ENCODE measurements around the gene KIAA0825. TPM values are rescaled to one million over a fixed set of nuclear protein-coding genes. Genes with fewer than 3 reads are reported as not detected.

Gene KIAA0825
- total RNA-seq, 1 experiment from 2014 or later, result 1.9 TPM

DNA sequence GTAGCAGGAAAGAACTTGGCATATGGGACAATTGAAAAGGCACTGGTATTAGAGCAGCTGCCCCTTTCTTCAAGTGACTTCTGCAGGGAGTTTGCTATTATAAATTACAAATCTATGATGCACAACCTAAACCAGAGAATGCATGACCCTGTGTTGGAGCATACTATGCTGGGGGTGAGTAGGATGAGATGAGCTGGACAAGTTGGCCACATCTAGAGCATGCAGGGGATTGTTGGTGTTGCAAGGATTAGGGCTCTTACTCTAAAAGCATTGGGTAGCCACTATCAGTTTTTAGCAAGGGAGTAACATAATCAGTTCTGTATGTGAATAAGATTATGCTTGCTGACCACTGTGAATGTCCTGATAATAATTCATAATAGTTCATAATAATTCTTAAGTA, 186.7 kb downstream of the KIAA0825 start:
- H3K79me2 ChIP-seq (ENCODE audit: low read depth), result no peaks in the 10 kb centered on the region
- BruUV-seq (replicated peaks), result no TSS peak
- ChIA-PET CTCF (no interaction called here), POLR2A (ENCODE audit: unreplicated experiment) (no interaction called here)
- H4K20me1 ChIP-seq (ENCODE audit: insufficient read depth), result no peaks in the 10 kb centered on the region
- H3K9me3 ChIP-seq (ENCODE audit: insufficient read depth, low read depth), result 0 out of 2 replicates have a peak, but pooled peaks cover 4% of the 10 kb centered on the region
- no peak overlapping the region for H3K4me3 ChIP-seq
- H3K27me3 ChIP-seq (ENCODE audit: insufficient read depth, low read depth), result no peaks in the 10 kb centered on the region
- no peak overlapping the region for H2AFZ ChIP-seq
- no peaks in the 10 kb centered on the region for H3K36me3 ChIP-seq (ENCODE audit: low read depth)
- H3K9me2 ChIP-seq (ENCODE audit: insufficient read depth), result no peaks in the 10 kb centered on the region
- no peak for TF ChIP-seq EZH2 (IDR thresholded peaks at IDR 0.05; ENCODE audit: low read depth)
- TF ChIP-seq, protein P1, sequence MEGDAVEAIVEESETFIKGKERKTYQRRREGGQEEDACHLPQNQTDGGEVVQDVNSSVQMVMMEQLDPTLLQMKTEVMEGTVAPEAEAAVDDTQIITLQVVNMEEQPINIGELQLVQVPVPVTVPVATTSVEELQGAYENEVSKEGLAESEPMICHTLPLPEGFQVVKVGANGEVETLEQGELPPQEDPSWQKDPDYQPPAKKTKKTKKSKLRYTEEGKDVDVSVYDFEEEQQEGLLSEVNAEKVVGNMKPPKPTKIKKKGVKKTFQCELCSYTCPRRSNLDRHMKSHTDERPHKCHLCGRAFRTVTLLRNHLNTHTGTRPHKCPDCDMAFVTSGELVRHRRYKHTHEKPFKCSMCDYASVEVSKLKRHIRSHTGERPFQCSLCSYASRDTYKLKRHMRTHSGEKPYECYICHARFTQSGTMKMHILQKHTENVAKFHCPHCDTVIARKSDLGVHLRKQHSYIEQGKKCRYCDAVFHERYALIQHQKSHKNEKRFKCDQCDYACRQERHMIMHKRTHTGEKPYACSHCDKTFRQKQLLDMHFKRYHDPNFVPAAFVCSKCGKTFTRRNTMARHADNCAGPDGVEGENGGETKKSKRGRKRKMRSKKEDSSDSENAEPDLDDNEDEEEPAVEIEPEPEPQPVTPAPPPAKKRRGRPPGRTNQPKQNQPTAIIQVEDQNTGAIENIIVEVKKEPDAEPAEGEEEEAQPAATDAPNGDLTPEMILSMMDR (conservative IDR thresholded peaks at IDR 0.05), result no peak
- peaks cover 27% of the 10 kb centered on the region for H3K4me1 ChIP-seq (replicated peaks; ENCODE audit: insufficient read depth)
- no peak overlapping the region for H3K4me2 ChIP-seq
- intact Hi-C loops (cut with micrococcal nuclease; ENCODE audit: unreplicated experiment), result no loop called here
- H3K27ac ChIP-seq, result no peak overlapping the region
- DNase-seq, result no peak
- peaks cover 21% of the 10 kb centered on the region for H3F3A ChIP-seq (ENCODE audit: insufficient read depth, low read depth)

DNA sequence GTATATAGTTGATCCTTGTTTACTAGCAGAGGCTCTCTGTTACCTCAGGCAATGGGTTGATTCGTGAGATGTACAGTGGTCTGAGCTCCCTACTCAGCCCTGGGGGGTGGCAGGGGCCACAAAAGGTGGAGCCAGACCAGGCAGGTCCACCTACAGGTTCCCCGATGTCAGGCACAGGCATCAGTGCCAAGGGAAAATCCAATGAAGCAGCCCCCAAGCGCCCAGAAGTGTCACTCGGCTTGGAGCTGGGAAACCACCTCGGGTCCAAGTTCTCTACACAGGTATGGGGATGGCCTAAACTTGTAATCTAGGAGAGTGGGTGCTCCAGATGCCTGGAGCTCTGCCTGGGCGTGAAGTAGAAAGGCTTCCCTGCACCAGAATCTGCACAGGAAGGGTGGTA, 188.8 kb downstream of the KIAA0825 start:
- Histone ChIP-seq H3K27ac (no peak overlapping the region), H4K20me1 (ENCODE audit: insufficient read depth) (no peaks in the 10 kb centered on the region), H3F3A (ENCODE audit: insufficient read depth, low read depth) (peaks cover 21% of the 10 kb centered on the region), H3K4me3 (no peak overlapping the region), H3K4me1 (replicated peaks; ENCODE audit: insufficient read depth) (peaks cover 27% of the 10 kb centered on the region), H3K9me2 (ENCODE audit: insufficient read depth) (no peaks in the 10 kb centered on the region), H2AFZ (no peak overlapping the region), H3K27me3 (ENCODE audit: insufficient read depth, low read depth) (no peaks in the 10 kb centered on the region), H3K36me3 (ENCODE audit: low read depth) (no peaks in the 10 kb centered on the region), H3K4me2 (no peak overlapping the region), H3K9me3 (ENCODE audit: insufficient read depth, low read depth) (0 out of 2 replicates have a peak, but pooled peaks cover 4% of the 10 kb centered on the region), H3K79me2 (ENCODE audit: low read depth) (no peaks in the 10 kb centered on the region)
- intact Hi-C loops (cut with micrococcal nuclease; ENCODE audit: unreplicated experiment), result no loop called here
- no TSS peak for BruUV-seq (replicated peaks)
- no peak for TF ChIP-seq EZH2 (IDR thresholded peaks at IDR 0.05; ENCODE audit: low read depth)
- TF ChIP-seq, protein P1 (conservative IDR thresholded peaks at IDR 0.05), result no peak
- DNase-seq, result no peak
- CTCF ChIA-PET, result no interaction called here
- POLR2A ChIA-PET (ENCODE audit: unreplicated experiment), result no interaction called here

DNA sequence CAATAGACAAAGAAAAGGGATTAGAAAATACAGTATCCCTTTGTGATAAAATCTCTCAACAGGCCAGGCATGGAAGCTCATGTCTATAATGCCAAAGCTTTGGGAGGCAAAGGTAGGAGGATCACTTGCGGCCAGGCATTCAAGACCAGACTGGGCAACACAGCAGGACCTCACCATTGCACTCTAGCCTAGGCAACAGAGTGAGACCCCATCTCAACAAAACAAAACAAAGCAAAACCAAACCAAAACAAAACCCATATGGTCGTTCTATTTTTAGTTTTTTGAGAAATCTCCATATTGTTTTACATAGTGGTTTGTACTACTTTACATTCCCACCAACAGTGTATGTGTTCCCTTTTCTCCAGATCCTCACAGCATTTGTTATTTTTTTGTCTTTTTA, 193.0 kb downstream of the KIAA0825 start:
- ChIA-PET CTCF (no interaction called here), POLR2A (ENCODE audit: unreplicated experiment) (no interaction called here)
- H2AFZ ChIP-seq, result no peak overlapping the region
- no peak overlapping the region for H3K27ac ChIP-seq
- DNase-seq, result no peak
- H4K20me1 ChIP-seq (ENCODE audit: insufficient read depth), result no peaks in the 10 kb centered on the region
- BruUV-seq (replicated peaks), result no TSS peak
- 0 out of 2 replicates have a peak, but pooled peaks cover 5% of the 10 kb centered on the region for H3K9me3 ChIP-seq (ENCODE audit: insufficient read depth, low read depth)
- H3K9me2 ChIP-seq (ENCODE audit: insufficient read depth), result no peaks in the 10 kb centered on the region
- peaks cover 13% of the 10 kb centered on the region for H3K4me1 ChIP-seq (replicated peaks; ENCODE audit: insufficient read depth)
- TF ChIP-seq, protein P1 (conservative IDR thresholded peaks at IDR 0.05), result no peak
- no peak for TF ChIP-seq EZH2 (IDR thresholded peaks at IDR 0.05; ENCODE audit: low read depth)
- H3F3A ChIP-seq (ENCODE audit: insufficient read depth, low read depth), result no peaks in the 10 kb centered on the region
- no peak overlapping the region for H3K4me2 ChIP-seq
- H3K36me3 ChIP-seq (ENCODE audit: low read depth), result no peaks in the 10 kb centered on the region
- intact Hi-C loops (cut with micrococcal nuclease; ENCODE audit: unreplicated experiment), result no loop called here
- no peak overlapping the region for H3K4me3 ChIP-seq
- H3K79me2 ChIP-seq (ENCODE audit: low read depth), result no peaks in the 10 kb centered on the region
- H3K27me3 ChIP-seq (ENCODE audit: insufficient read depth, low read depth), result no peaks in the 10 kb centered on the region
